Heart left ventricle (tissue), 16 donors: ENCODE data around the gene PCBP3. TPM values are rescaled to one million over a fixed set of nuclear protein-coding genes. Genes with fewer than 3 reads are reported as not detected.
A peak's percentile ranks its signal among the peaks of the same experiment; 100 is the strongest.

ENCODE experiments used
- ATAC-seq, 4 donors: fragments of 200-7000 bp; cut with Tn5 transposase; one replicate each; pipeline ENCODE4 v1.9.1; 2020 to 2022; ENCODE audit warnings: moderate library complexity in 4 of 4, mild to moderate bottlenecking in 3 of 4, moderate number of reproducible peaks in 1 of 4
- DNase-seq, 5 donors: peaks; one replicate each; pipeline ENCODE4 v3.0.0-alpha.2; 2020
- H3K27ac ChIP-seq, 12 donors: fragments of 200-600 bp; sonication (generic) in 4 of 12; one replicate each; pipeline versions ENCODE4 v1.5.0 to v1.8.0; 2016 to 2022; ENCODE audit warnings: mild to moderate bottlenecking in 2 of 12
- H3K27me3 ChIP-seq, 9 donors: fragments of 200-600 bp; sonication (generic) in 2 of 9; one replicate each; pipeline versions ENCODE4 v1.5.1 to v1.8.0; 2016 to 2022; ENCODE audit warnings: mild to moderate bottlenecking in 3 of 9
- H3K36me3 ChIP-seq, 9 donors: fragments of 200-600 bp; sonication (generic) in 2 of 9; one replicate each; pipeline versions ENCODE4 v1.5.0 to v1.8.0; 2018 to 2022; ENCODE audit warnings: mild to moderate bottlenecking in 2 of 9
- H3K4me1 ChIP-seq, 12 donors: fragments of 200-600 bp; sonication (generic) in 4 of 12; one replicate each; pipeline versions ENCODE4 v1.5.0 to v1.8.0; 2016 to 2022; ENCODE audit warnings: mild to moderate bottlenecking in 3 of 12
- H3K4me3 ChIP-seq, 12 donors: fragments of 200-600 bp; sonication (generic) in 4 of 12; one replicate each; pipeline versions ENCODE4 v1.5.0 to v1.8.0; 2017 to 2022; ENCODE audit warnings: mild to moderate bottlenecking in 9 of 12, moderate library complexity in 4 of 12
- H3K9me3 ChIP-seq, 12 donors: fragments of 200-600 bp; sonication (generic) in 4 of 12; one replicate each; pipeline versions ENCODE4 v1.5.0 to v1.8.0; 2016 to 2022; ENCODE audit warnings: mild to moderate bottlenecking in 1 of 12
- CTCF ChIP-seq, 12 donors: fragments of 200-600 bp; sonication (generic) in 4 of 12; IDR thresholded peaks; one replicate each; pipeline versions ENCODE4 v1.5.0 to v1.8.0; 2018 to 2022; ENCODE audit warnings: antibody characterized with exemption in 12 of 12, mild to moderate bottlenecking in 5 of 12
- POLR2A ChIP-seq, 2 donors: fragments of 450-650 bp; IDR thresholded peaks; one replicate each; pipeline ENCODE4 v1.6.1; 2017; ENCODE audit warnings: antibody characterized with exemption in 2 of 2, mild to moderate bottlenecking in 2 of 2, moderate library complexity in 2 of 2
- WGBS, 4 donors: extraction: QIAGEN DNeasy Blood & Tissue Kit in 2 of 4; methylation state at CpG; one replicate each; pipeline versions ENCODE4 v1.1.5 to v1.1.7; 2013 to 2018; 5-methylcytosine and 5-hydroxymethylcytosine counted together
- intact Hi-C, 10 donors: fragments of 100-400 bp; cut with DNase I; formaldehyde crosslinking; loops; one replicate each; pipeline versions ENCODE4 v1.11.1 to v1.14.2; 2022
- polyA plus RNA-seq, 2 donors: library from polyadenylated mRNA; stranded (reverse); fragments of 200-250 nt; gene quantifications; one replicate each; pipeline ENCODE4 v1.2.3, GENCODE V29; 2013
- total RNA-seq, 9 donors: library from RNA; depleted of rRNA in 2 of 9; stranded (reverse); fragments of >200 nt in 2 of 9; fragmentation: NEBNext Ultra II Directional in 3 of 9; extraction: Animal tissue kit (Norgen Biotek cat#: 25700) in 3 of 9; gene quantifications; one replicate each; pipeline versions ENCODE4 v1.1.0 to v1.2.4, GENCODE V29; 2016 to 2023
- donor health status: ischemic (EF 13 %, LVEDD 7.1; RV severe dilation, severe dysfunction).
- donor health status: healthy with polysubstance abuse.
- donor health status: DM: no; HTN: yes; CAD: no.
- donor health status: DM: no; HTN: no; CAD: no.
- donor health status: ischemic (EF 25% LVEDD 6.9; RV normal size, moderate dysfunction).
- donor health status: ischemic (EF 25% LVEDD 5.7; RV mildly dilated, moderate dysfunction).
- donor health status: healthy.
- donor health status: DM: yes; HTN: yes; CAD: no.
- donor health status: ischemic (EF 35%, LVEDD 5.7; RV mildly dilated, moderate dysfunction).
- donor health status: nonischemic (EF 11% LVEDD 7.7; RV severe dilation, severe dysfunction).
- donor health status: DM: yes; HTN: yes; CAD: no.
- donor health status: PGD.
- donor health status: ischemic (EF 29% LVEDD 5.4; RV normal size, mild dysfunction).
- donor health status: nonischemic (EF 23%, LVEDD 6.1; RV moderate dilation, normal function).

Gene PCBP3
- total and polyA plus RNA-seq, 11 donors, result 0.72 to 11.4 (median 2.5) TPM; not detected in 1

- Histone ChIP-seq H3K27me3 (no peaks in the 10 kb centered on the region), H3K4me1 (no peaks in the 10 kb centered on the region), H3K27ac (no peak overlapping the region), H3K4me3 (no peak overlapping the region), H3K36me3 (no peaks in the 10 kb centered on the region), H3K9me3 (peaks cover 0 to 16% (median 9%) of the 10 kb centered on the region in 12 donors)
- DNase-seq (peak in 2 of 5 donors; percentile 6 to 47), ATAC-seq (no peak)
- intact Hi-C loops, result no loop called here
- WGBS, 4 donors, result 69 to 83% (median 78%) methylated on average over 5 to 7 of the region's 7 CpGs
- TF ChIP-seq POLR2A (IDR thresholded peaks at IDR 0.05) (no peak), CTCF (IDR thresholded peaks at IDR 0.05) (no peak)
Measured at GRCh38 chr21:45930792-45931191, 287.3 kb downstream of the PCBP3 start.

- 84 to 92% (median 89%) methylated on average over 21 to 23 of the region's 23 CpGs for WGBS, 4 donors
- no peaks in the 10 kb centered on the region for H3K36me3 ChIP-seq
- no peaks in the 10 kb centered on the region for H3K4me1 ChIP-seq
- intact Hi-C loops, result no loop called here
- ATAC-seq (no peak), DNase-seq (peak in 2 of 5 donors; percentile 22 to 25)
- H3K9me3 ChIP-seq, result peaks cover 0 to 23% (median 14%) of the 10 kb centered on the region in 12 donors
- no peak for TF ChIP-seq CTCF (IDR thresholded peaks at IDR 0.05)
- TF ChIP-seq POLR2A (IDR thresholded peaks at IDR 0.05), result no peak
- H3K27ac ChIP-seq, result no peak overlapping the region
- H3K4me3 ChIP-seq, result no peak overlapping the region
- no peaks in the 10 kb centered on the region for H3K27me3 ChIP-seq
Measured at GRCh38 chr21:45931397-45931969, 288.0 kb downstream of the PCBP3 start.

DNA sequence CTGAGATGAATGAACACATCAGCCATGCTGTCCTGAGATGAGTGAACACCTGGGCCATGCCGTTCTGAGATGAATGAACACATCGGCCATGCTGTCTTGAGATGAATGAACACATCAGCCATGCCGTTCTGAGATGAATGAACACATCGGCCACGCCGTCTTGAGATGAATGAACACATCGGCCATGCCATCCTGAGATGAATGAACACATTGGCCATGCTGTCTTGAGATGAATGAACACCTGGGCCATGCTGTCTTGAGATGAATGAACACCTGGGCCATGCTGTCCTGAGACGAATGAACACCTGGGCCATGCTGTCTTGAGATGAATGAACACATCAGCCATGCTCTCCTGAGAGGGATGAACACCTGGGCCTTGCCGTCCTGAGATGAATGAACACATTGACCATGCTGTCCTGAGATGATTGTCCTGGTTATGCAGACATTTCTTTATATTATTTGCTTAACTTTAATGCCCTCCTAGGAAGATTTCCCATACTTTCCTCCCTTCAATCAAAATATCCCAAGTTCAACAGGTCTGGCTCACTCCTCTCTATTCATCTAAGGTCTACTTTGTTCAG lies 289.5 kb downstream of the PCBP3 start:
- WGBS, 4 donors, result 69 to 82% (median 75%) methylated on average over 9 of the region's 9 CpGs
- TF ChIP-seq POLR2A (IDR thresholded peaks at IDR 0.05), result no peak
- no peak for TF ChIP-seq CTCF (IDR thresholded peaks at IDR 0.05)
- ATAC-seq, result no peak
- Histone ChIP-seq H3K27ac (no peak overlapping the region), H3K4me1 (no peaks in the 10 kb centered on the region), H3K4me3 (no peak overlapping the region), H3K9me3 (peaks cover 0 to 29% (median 17%) of the 10 kb centered on the region in 12 donors), H3K36me3 (no peaks in the 10 kb centered on the region), H3K27me3 (no peaks in the 10 kb centered on the region)
- DNase-seq, result peak in 2 of 5 donors; percentile 5 to 7
- intact Hi-C loops, result no loop called here

DNA sequence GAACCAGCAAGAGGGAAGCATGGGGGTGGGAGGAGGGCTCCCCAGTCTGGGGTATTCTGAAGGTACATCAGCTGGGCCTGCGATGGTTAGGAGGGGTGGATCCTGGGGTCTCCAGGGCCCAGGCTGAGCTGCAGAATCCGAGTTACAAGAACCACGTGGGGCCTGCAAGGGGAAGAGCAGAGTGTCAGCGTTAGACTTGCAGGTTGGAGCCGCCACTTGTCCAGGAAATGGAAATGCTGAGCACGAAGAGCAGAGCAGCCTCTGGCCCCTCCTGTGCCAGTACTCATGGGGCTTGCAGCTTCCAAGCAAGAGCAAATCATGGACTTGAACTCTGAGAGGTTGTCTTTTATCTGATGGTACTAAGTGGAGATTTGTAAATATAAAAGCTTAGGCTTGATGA lies 290.6 kb downstream of the PCBP3 start:
- Histone ChIP-seq H3K4me3 (no peak overlapping the region), H3K27me3 (no peaks in the 10 kb centered on the region), H3K9me3 (peaks cover 0 to 29% (median 17%) of the 10 kb centered on the region in 12 donors), H3K36me3 (no peaks in the 10 kb centered on the region), H3K4me1 (no peaks in the 10 kb centered on the region), H3K27ac (no peak overlapping the region)
- intact Hi-C loops, result no loop called here
- DNase-seq, result no peak
- no peak for TF ChIP-seq CTCF (IDR thresholded peaks at IDR 0.05)
- TF ChIP-seq POLR2A (IDR thresholded peaks at IDR 0.05), result no peak
- ATAC-seq, result no peak
- 51 to 70% (median 64%) methylated on average over 6 of the region's 6 CpGs for WGBS, 4 donors
